GM12873 (cell line): Measurements from ENCODE around the gene RNF17.

ENCODE experiments used
- TF ChIP-seq, protein P1 (sequence below): IDR thresholded peaks from 2 replicates; pipeline ENCODE4 v1.5.1; 2012; ENCODE audit warnings: low read depth, mild to moderate bottlenecking, moderate library complexity, low read length, control low read depth; ENCODE audit not compliant: insufficient read depth; ENCODE audit errors: missing control alignments

Gene RNF17

GRCh38 chr13:24724714-24725113 is 39.3 kb upstream of the RNF17 start:
- TF ChIP-seq, protein P1, sequence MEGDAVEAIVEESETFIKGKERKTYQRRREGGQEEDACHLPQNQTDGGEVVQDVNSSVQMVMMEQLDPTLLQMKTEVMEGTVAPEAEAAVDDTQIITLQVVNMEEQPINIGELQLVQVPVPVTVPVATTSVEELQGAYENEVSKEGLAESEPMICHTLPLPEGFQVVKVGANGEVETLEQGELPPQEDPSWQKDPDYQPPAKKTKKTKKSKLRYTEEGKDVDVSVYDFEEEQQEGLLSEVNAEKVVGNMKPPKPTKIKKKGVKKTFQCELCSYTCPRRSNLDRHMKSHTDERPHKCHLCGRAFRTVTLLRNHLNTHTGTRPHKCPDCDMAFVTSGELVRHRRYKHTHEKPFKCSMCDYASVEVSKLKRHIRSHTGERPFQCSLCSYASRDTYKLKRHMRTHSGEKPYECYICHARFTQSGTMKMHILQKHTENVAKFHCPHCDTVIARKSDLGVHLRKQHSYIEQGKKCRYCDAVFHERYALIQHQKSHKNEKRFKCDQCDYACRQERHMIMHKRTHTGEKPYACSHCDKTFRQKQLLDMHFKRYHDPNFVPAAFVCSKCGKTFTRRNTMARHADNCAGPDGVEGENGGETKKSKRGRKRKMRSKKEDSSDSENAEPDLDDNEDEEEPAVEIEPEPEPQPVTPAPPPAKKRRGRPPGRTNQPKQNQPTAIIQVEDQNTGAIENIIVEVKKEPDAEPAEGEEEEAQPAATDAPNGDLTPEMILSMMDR = no peak

DNA sequence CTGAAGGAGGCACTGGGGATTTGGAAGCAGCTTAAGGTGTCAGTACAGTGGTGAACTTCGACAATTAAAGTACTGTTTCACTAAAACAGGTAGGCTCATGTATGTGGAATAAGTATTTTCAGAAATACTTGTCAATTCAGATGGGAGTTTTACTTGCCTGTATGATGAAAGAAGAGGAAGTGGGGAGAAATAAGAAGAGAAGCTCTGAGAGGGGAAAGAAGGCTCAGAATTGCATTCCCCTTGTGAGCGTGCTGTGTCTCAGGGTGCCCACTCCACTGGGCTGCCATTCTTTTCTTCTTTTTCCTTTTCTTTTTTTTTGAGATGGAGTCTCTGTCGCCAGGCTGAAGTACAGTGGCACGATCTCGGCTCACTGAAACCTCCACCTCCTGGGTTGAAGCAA is 38.6 kb upstream of the RNF17 start:
- TF ChIP-seq, protein P1 = no peak

GRCh38 chr13:24727731-24728601 is 36.0 kb upstream of the RNF17 start:
- TF ChIP-seq, protein P1 = peak; percentile 82

- TF ChIP-seq, protein P1 = no peak
These were observed 29.0 kb upstream of the RNF17 start for GRCh38 chr13:24734950-24735349.

DNA sequence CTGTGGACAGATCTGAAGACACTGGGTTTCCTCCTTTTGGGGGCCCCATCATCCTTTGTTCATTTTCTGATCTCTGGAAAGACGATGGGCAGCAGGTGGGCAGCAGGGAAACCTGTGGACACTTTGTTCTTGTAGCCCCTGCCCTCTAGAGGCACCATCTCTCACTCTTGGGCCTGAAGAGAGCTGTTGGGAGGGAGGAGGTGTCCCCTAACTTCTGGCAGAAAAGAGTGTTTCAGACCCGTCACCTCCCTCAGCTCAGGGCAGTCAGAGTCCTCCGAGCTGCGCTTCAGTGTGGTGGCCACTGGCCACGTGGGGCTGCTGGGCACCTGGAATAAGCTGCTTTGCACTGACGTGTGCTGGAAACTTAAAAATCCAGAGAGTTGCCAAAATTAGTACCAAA is 26.9 kb upstream of the RNF17 start:
- TF ChIP-seq, protein P1 = no peak

DNA sequence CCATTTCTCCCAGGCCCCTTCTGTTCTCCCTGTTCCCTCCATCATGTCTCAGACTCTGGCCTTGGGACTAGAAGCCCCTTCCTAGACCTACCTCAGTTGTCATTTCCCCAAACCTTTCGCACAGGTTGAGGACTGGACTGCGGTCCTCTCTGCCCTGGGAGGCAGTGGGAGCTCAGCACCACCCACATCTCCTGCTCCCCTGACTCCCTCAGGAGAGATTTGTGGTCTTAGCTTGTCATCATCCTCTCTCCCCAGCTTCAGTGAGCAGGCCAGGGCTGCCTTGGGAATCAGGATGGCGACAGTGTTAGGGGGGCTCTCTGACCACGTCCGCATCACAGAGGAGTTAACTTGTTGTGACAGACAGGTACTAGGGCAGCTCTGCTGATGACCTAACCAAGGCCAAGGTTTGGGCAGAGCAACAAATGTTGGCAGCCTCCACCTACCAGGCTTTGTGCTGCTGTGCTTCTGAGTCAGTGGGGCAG is 25.6 kb upstream of the RNF17 start:
- TF ChIP-seq, protein P1 = no peak

- TF ChIP-seq, protein P1 = no peak
These were observed 23.7 kb upstream of the RNF17 start for GRCh38 chr13:24740014-24740890.
